ENCODE results near the gene TMEM98. TPM values are rescaled to one million over a fixed set of nuclear protein-coding genes. Genes with fewer than 3 reads are reported as not detected.
"Not testable (repeated sequence)": the region's sequence is repeated elsewhere in the genome, so short reads cannot be mapped to it uniquely, and the experiment has no call there.

Gene TMEM98
- total RNA-seq, 1 donor from 2014 or later = 72.9 TPM

DNA sequence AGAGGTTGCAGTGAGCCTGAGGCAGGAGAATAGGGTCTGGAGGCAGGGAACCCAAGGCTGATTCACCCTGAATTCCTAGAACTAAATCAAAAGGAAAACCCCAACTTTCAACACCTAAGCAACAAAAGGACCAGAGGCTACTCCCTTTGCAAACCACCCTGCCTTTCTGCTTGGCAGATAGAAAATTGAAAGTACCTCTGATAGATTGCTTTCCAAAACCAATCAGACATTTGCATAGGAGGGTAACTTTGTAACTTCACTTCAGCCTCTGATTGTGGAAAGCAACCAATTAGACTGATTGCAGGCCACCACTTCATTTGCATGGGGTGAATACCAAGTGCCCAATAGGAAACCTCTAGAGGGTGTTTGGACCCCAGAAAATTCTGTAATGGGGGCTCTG lies 10.9 kb upstream of the TMEM98 start:
- H3K27me3 ChIP-seq = no peaks in the 10 kb centered on the region
- no peak for DNase-seq
- no peaks in the 10 kb centered on the region for H3K36me3 ChIP-seq
- H3K9me3 ChIP-seq = no peaks in the 10 kb centered on the region
- H3K27ac ChIP-seq = no peak overlapping the region
- peaks cover 4% of the 10 kb centered on the region for H3K4me1 ChIP-seq
- no peak for ATAC-seq
- no peak overlapping the region for H3K4me3 ChIP-seq
- TF ChIP-seq CTCF (IDR thresholded peaks at IDR 0.05) = no peak
- intact Hi-C loops (cut with DNase I) = no loop called here

DNA sequence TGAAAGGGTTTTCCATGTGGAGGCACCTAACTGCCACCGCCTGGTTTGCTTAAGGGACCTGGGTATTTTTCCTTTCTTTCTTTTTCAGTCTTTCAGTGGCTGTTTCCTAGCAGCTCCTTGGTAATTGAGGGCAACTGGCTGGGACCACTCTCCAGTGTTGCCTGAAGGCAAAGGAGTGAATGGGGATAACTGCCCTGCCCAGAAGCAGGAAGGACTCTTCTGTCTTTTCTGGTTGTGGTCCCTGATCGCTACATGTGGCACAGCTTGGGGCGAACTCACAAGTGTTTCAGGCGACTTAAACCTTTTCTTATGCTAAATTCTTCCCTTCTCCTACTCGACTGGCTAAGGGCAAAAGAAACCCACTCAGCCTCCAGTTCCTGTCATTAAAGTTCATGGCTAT lies 10.1 kb upstream of the TMEM98 start:
- no peaks in the 10 kb centered on the region for H3K4me1 ChIP-seq
- TF ChIP-seq CTCF (IDR thresholded peaks at IDR 0.05) = no peak
- DNase-seq (no peak), ATAC-seq (no peak)
- no peak overlapping the region for H3K27ac ChIP-seq
- no peaks in the 10 kb centered on the region for H3K36me3 ChIP-seq
- H3K4me3 ChIP-seq = no peak overlapping the region
- intact Hi-C loops (cut with DNase I) = no loop called here
- H3K27me3 ChIP-seq = no peaks in the 10 kb centered on the region
- no peaks in the 10 kb centered on the region for H3K9me3 ChIP-seq

- not testable (repeated sequence) for DNase-seq
These were observed 8.1 kb upstream of the TMEM98 start for GRCh38 chr17:32919876-32920275.

GRCh38 chr17:32920293-32920692 lies 7.7 kb upstream of the TMEM98 start:
- no peak overlapping the region for H3K27ac ChIP-seq
- no peak for TF ChIP-seq CTCF (IDR thresholded peaks at IDR 0.05)
- intact Hi-C loops (cut with DNase I) = no loop called here
- no peak overlapping the region for H3K4me3 ChIP-seq
- no peaks in the 10 kb centered on the region for H3K9me3 ChIP-seq
- DNase-seq (no peak), ATAC-seq (no peak)
- H3K27me3 ChIP-seq = no peaks in the 10 kb centered on the region
- H3K4me1 ChIP-seq = no peaks in the 10 kb centered on the region
- H3K36me3 ChIP-seq = no peaks in the 10 kb centered on the region

More at GRCh38 chr17:32919876-32920275, 8.1 kb upstream of the TMEM98 start:
- H3K27me3 ChIP-seq; H3K9me3 ChIP-seq; ATAC-seq; H3K4me3 ChIP-seq; H3K4me1 ChIP-seq; H3K36me3 ChIP-seq; H3K27ac ChIP-seq; intact Hi-C loops (cut with DNase I): not testable (repeated sequence)

- H3K36me3 ChIP-seq = no peaks in the 10 kb centered on the region
- H3K4me1 ChIP-seq = no peaks in the 10 kb centered on the region
- H3K4me3 ChIP-seq = no peak overlapping the region
- no peak overlapping the region for H3K27ac ChIP-seq
- no peak for DNase-seq
- no peak for ATAC-seq
- intact Hi-C loops (cut with DNase I) = no loop called here
- no peaks in the 10 kb centered on the region for H3K27me3 ChIP-seq
- TF ChIP-seq CTCF (IDR thresholded peaks at IDR 0.05) = no peak
- no peaks in the 10 kb centered on the region for H3K9me3 ChIP-seq
These were observed 6.9 kb upstream of the TMEM98 start for GRCh38 chr17:32921017-32921416.

DNA sequence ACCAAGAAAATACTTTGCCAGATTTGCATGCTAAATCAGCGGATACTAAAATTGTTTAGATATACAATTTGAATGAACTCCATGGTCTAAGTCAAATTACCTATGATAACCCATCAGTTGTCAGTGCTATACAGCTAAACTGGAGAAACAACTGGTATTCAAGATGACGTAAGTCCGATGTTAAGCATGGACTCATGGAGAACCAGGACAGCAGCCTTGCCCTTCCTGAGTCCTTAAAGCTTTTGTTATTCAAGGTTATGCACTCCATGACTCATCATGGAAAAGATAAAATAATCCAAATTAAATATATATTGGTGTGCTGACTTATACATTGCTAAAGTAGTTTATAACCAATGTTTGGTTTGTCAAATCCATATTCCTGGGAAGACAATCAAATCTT lies 4.0 kb upstream of the TMEM98 start:
- H3K36me3 ChIP-seq; H3K4me3 ChIP-seq; ATAC-seq; H3K4me1 ChIP-seq; H3K27me3 ChIP-seq; H3K9me3 ChIP-seq; H3K27ac ChIP-seq; DNase-seq; intact Hi-C loops (cut with DNase I): not testable (repeated sequence)

- peaks cover 7% of the 10 kb centered on the region for H3K27me3 ChIP-seq
- H3K4me3 ChIP-seq = no peak overlapping the region
- intact Hi-C loops (cut with DNase I) = no loop called here
- ATAC-seq (no peak), DNase-seq (no peak)
- no peaks in the 10 kb centered on the region for H3K9me3 ChIP-seq
- H3K4me1 ChIP-seq = peaks cover 14% of the 10 kb centered on the region
- H3K27ac ChIP-seq = no peak overlapping the region
- no peak for TF ChIP-seq CTCF (IDR thresholded peaks at IDR 0.05)
- no peaks in the 10 kb centered on the region for H3K36me3 ChIP-seq
These were observed 1.8 kb upstream of the TMEM98 start for GRCh38 chr17:32926183-32926582.

DNA sequence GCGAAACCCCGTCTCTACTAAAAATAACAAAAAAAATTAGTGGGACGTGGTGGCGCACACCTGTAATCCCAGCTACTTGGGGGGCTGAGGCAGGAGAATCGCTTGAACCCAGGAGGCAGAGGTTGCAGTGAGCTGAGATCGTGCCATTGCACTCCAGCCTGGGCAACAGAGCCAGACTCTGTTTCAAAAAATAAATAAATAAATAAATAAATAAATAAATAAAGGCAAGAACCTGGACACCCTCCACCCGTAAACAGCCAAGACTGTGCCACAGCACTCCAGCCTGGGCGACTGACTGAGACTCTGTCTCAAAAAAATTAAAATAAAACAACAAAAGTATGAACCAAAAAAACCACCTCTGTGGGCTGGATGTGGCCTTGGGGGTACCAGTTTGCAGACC lies 1.2 kb upstream of the TMEM98 start:
- H3K4me1 ChIP-seq = peaks cover 14% of the 10 kb centered on the region
- H3K4me3 ChIP-seq; ATAC-seq; H3K9me3 ChIP-seq; H3K36me3 ChIP-seq; intact Hi-C loops (cut with DNase I); DNase-seq; H3K27ac ChIP-seq; H3K27me3 ChIP-seq: not testable (repeated sequence)
